Thymus (tissue), 11 donors: Measurements from ENCODE around the gene SCD5. TPM values are rescaled to one million over a fixed set of nuclear protein-coding genes. Genes with fewer than 3 reads are reported as not detected.

Experiments
- DNase-seq, 9 donors: peaks; one replicate each; pipeline ENCODE4 v3.0.0-alpha.2; 2013; ENCODE audit warnings: low spot score in 9 of 9, low read depth in 6 of 9, missing footprints in 1 of 9
- H3K27ac ChIP-seq, 2 donors: one replicate each; pipeline ENCODE4 v1.5.1; 2013; ENCODE audit warnings: control low read depth in 1 of 2, low read depth in 1 of 2, low read length in 1 of 2, mild to moderate bottlenecking in 1 of 2, moderate library complexity in 1 of 2
- H3K27me3 ChIP-seq, 2 donors: one replicate each; pipeline ENCODE4 v1.5.1; 2013; ENCODE audit warnings: low read length in 1 of 2; ENCODE audit not compliant: control insufficient read depth in 2 of 2, insufficient read depth in 1 of 2
- H3K36me3 ChIP-seq, 2 donors: one replicate each; pipeline ENCODE4 v1.5.1; 2013; ENCODE audit warnings: low read length in 1 of 2, mild to moderate bottlenecking in 1 of 2, moderate library complexity in 1 of 2; ENCODE audit not compliant: control insufficient read depth in 2 of 2, insufficient read depth in 2 of 2
- H3K4me1 ChIP-seq, 2 donors: one replicate each; pipeline ENCODE4 v1.5.1; 2013; ENCODE audit warnings: low read length in 2 of 2; ENCODE audit not compliant: control insufficient read depth in 2 of 2, insufficient read depth in 2 of 2
- H3K4me3 ChIP-seq, 2 donors: one replicate each; pipeline ENCODE4 v1.5.1; 2013; ENCODE audit warnings: low read length in 2 of 2, control low read depth in 1 of 2, mild to moderate bottlenecking in 1 of 2
- H3K9me3 ChIP-seq, 2 donors: one replicate each; pipeline ENCODE4 v1.5.1; 2013; ENCODE audit warnings: low read length in 1 of 2, mild to moderate bottlenecking in 1 of 2; ENCODE audit not compliant: control insufficient read depth in 2 of 2, insufficient read depth in 1 of 2
- WGBS: extraction: QIAGEN DNeasy Blood & Tissue Kit; methylation state at CpG from one replicate; pipeline ENCODE4 v1.1.7; 2013; 5-methylcytosine and 5-hydroxymethylcytosine counted together
- polyA plus RNA-seq: library from polyadenylated mRNA; stranded (reverse); fragments of 200-250 nt; gene quantifications from one replicate; pipeline ENCODE4 v1.2.3, GENCODE V29; 2013
- total RNA-seq: library from RNA; stranded (reverse); fragments of 120-200 nt; gene quantifications from one replicate; pipeline ENCODE4 v1.2.4, GENCODE V29; 2013
- donor health status: healthy.

SCD5 gene
- total and polyA plus RNA-seq, 2 donors: 6.5 to 20.1 TPM

DNA sequence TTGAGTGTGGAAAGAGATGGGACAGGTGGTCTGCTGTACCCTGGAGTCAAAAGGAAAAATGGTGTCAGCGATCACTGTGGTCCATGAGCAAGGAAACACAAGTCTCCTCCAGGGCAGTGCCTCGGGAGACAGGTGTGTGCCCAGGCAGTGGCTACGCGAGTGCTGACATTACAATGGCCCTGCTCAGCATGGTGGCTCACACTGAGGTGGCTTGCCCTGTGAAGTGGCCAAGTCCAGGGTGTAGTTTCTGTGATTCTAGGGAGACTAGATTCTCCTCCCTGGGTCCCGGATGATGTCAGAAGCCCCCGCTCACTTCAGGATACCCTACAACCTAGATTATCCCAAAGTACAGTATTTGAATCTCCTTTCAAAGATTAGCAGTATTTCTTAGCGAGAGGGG, 192.0 kb downstream of the SCD5 start:
- H3K9me3 ChIP-seq: no peaks in the 10 kb centered on the region
- DNase-seq: no peak
- H3K27ac ChIP-seq: no peak overlapping the region
- H3K36me3 ChIP-seq: no peaks in the 10 kb centered on the region
- H3K4me1 ChIP-seq: no peaks in the 10 kb centered on the region
- no peak overlapping the region for H3K4me3 ChIP-seq
- WGBS: 98% methylated on average over 7 of the region's 7 CpGs
- H3K27me3 ChIP-seq: no peaks in the 10 kb centered on the region

DNA sequence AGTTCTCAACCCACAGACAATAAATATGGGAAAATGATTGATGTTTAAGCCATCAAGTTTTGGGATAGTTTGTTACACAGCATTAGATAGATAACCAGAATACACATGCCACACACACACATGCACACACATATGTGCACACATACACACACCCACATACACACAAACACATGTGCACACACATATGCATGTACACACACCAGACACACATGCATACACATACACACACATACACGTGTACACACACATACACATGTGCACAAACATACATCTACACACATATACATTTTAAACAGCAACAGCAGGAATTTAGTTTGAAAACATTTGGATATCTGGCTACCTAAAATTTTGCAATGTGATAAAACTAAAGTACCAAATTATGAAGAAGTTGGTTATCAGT, 194.1 kb downstream of the SCD5 start:
- no peak overlapping the region for H3K4me3 ChIP-seq
- DNase-seq: no peak
- no peaks in the 10 kb centered on the region for H3K27me3 ChIP-seq
- 96% methylated on average over 1 of the region's 1 CpG for WGBS
- H3K4me1 ChIP-seq: no peaks in the 10 kb centered on the region
- no peaks in the 10 kb centered on the region for H3K9me3 ChIP-seq
- H3K27ac ChIP-seq: no peak overlapping the region
- H3K36me3 ChIP-seq: no peaks in the 10 kb centered on the region

DNA sequence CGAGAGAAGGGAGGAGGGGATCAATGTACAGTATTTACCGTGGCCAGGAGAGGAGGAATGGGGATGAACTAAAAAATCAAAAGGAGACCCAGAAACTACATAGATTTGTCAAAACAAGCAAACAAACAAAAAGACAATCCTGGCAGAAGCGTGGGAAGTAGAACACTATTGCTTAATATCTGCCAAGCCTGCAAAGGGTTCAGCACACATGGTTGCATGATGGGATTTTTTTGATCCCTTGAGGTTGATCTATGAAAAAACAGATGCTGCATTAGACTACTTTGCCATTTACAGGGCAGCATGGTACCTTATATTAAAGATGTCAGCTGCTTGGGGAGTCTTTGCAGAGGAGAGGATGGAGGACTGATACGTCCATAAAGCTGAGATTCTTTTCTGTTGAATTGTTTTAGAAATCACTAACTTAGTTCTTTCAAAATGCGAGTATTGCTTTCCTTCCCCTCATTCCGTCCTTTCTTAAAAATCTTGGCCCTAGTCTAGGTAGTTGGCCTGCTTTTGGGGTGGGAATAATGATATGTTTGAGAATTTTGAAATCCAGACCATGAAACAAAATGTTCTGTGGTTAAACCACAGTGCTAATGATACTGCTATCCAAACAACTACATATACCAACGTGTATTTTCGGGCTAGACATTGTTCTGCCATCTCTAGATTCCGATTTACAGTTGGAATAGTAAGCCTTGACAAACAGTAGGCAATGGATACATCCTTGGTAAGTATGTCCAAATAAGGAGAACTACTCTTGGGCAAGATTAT, 197.2 kb downstream of the SCD5 start:
- no peaks in the 10 kb centered on the region for H3K36me3 ChIP-seq
- WGBS: 96% methylated on average over 9 of the region's 9 CpGs
- H3K4me3 ChIP-seq: no peak overlapping the region
- DNase-seq: no peak
- H3K27me3 ChIP-seq: no peaks in the 10 kb centered on the region
- H3K9me3 ChIP-seq: no peaks in the 10 kb centered on the region
- no peak overlapping the region for H3K27ac ChIP-seq
- no peaks in the 10 kb centered on the region for H3K4me1 ChIP-seq

DNA sequence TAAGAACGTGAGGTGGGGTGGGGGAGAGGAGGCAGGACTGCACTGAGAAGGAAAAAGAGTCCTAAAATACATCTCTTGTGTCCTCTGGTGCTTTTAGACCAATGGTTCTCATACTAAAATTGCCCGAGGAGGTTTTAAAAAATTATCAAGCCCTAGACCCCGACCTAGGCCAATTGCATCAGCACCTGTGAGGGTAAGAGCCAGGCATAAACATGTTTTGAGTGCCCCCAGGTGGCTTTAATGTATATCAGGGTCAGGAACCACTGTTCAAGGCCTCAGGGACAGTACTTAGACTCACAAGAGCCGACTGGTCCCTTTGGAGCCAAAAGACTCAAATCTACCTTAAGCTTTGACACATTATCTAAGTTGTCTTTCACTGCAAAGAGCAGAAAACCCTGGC, 199.3 kb downstream of the SCD5 start:
- H3K27me3 ChIP-seq: no peaks in the 10 kb centered on the region
- no peak overlapping the region for H3K27ac ChIP-seq
- no peaks in the 10 kb centered on the region for H3K9me3 ChIP-seq
- no peaks in the 10 kb centered on the region for H3K4me1 ChIP-seq
- H3K36me3 ChIP-seq: no peaks in the 10 kb centered on the region
- DNase-seq: no peak
- no peak overlapping the region for H3K4me3 ChIP-seq
- WGBS: 90% methylated on average over 4 of the region's 4 CpGs

DNA sequence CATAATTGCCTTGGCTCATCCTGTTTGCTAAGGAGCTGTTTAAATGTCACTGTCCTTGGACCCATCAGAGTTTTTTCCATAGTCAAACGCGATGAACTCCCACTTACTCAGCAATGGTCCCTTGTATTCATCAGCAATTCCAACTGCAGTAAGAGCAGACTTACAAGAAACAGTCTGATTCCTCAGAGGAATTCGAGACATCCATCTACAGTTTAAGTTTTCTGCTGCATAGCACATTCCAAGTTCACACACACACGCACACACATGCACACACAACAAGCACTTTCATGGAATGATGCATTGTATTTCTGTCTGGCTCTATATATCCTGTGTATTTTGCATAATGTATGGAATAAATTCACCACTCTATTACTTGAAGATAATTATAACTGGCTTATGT, 204.1 kb downstream of the SCD5 start:
- no peak for DNase-seq
- no peaks in the 10 kb centered on the region for H3K36me3 ChIP-seq
- no peaks in the 10 kb centered on the region for H3K4me1 ChIP-seq
- no peak overlapping the region for H3K4me3 ChIP-seq
- no peaks in the 10 kb centered on the region for H3K9me3 ChIP-seq
- WGBS: 91% methylated on average over 4 of the region's 4 CpGs
- peaks cover 0 to 2% of the 10 kb centered on the region in 2 donors for H3K27me3 ChIP-seq
- H3K27ac ChIP-seq: no peak overlapping the region

DNA sequence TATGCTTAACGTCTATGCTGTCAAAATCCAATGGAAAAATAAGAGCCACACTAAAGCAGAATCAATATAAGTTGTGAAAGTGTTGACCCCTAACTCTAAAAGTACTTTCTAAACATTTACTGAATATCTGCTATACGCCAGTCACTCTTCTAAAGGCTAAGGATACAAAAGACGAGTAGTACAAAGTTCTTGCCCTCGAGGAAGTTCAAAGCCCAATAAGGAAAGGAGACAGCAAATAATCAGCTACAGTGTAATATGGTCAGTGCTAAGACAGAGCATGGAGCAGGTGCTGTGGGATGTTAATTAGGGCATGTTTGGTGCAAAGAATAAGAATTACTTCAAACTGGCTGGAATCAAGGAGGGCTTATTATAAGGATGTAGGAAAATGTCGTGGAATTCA, 205.2 kb downstream of the SCD5 start:
- WGBS: 89% methylated on average over 5 of the region's 5 CpGs
- no peak for DNase-seq

DNA sequence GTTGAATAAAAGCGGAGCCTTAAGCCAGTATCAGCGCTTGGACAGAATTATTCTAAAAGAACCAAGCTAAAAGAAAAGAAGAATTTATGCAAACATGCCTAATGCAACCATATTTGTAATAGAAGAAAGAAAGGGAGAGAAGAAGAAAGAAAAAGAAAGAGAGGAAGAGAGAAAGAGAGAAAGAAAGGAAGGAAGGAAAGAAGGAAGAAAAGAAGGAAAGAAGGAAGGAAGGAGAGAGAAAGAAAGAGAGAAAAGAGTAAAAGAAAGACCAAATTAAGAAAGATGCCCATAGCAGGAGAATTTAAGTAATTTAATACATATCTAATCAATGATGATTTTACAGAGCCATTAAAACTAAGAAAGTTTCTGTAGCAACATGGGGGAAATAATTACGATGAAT, 206.0 kb downstream of the SCD5 start:
- H3K27ac ChIP-seq: no peak overlapping the region
- no peak overlapping the region for H3K4me3 ChIP-seq
- peaks cover 0 to 2% of the 10 kb centered on the region in 2 donors for H3K27me3 ChIP-seq
- no peaks in the 10 kb centered on the region for H3K9me3 ChIP-seq
- no peaks in the 10 kb centered on the region for H3K4me1 ChIP-seq
- DNase-seq: no peak
- 82% methylated on average over 3 of the region's 3 CpGs for WGBS
- H3K36me3 ChIP-seq: no peaks in the 10 kb centered on the region

More for the DNA sequence above, 205.2 kb downstream of the SCD5 start:
- no peaks in the 10 kb centered on the region for H3K9me3 ChIP-seq
- no peaks in the 10 kb centered on the region for H3K4me1 ChIP-seq
- H3K27me3 ChIP-seq: peaks cover 0 to 2% of the 10 kb centered on the region in 2 donors
- no peak overlapping the region for H3K4me3 ChIP-seq
- no peaks in the 10 kb centered on the region for H3K36me3 ChIP-seq
- no peak overlapping the region for H3K27ac ChIP-seq

DNA sequence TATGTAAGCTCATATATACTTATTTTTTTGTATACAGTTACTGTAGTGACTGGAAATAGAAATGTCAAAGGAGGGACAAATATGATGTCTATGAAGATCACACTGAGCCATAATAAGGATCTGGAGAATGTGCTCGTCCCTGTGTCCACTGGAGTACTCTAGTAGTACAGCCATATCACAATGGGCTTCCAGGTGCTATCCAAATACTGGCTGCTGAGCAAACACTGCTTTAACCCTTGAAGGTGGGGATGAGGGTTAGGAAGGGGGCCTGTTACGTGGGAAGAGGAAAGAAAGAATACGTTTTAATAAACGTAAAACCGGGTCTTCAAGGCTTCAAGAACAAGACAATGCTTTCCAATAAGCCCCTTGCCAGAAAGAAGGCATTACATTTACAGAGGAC, 207.0 kb downstream of the SCD5 start:
- Histone ChIP-seq H3K36me3 (no peaks in the 10 kb centered on the region), H3K27me3 (peaks cover 0 to 2% of the 10 kb centered on the region in 2 donors), H3K4me1 (no peaks in the 10 kb centered on the region), H3K4me3 (no peak overlapping the region), H3K27ac (no peak overlapping the region), H3K9me3 (no peaks in the 10 kb centered on the region)
- no peak for DNase-seq
- WGBS: 92% methylated on average over 5 of the region's 5 CpGs

DNA sequence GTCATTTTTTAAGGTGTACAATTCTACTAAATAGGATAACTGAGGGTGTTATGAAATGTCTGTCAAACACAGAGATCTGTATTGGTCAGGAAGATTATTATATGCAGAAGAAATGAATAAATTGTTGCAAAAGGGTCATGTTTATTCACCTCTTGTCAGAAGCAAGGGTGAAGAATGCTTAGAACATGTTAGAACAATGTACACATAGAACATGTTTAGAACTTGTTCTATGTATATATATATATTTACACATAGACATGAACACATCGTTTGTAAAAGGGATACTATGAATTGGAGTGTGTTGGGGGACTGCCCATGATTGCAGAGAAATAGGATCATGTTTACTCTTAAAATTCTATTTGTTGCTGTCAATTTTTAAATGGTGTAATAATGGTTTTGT, 208.8 kb downstream of the SCD5 start:
- WGBS: 96% methylated on average over 1 of the region's 1 CpG
- no peak overlapping the region for H3K4me3 ChIP-seq
- H3K27me3 ChIP-seq: peaks cover 0 to 2% of the 10 kb centered on the region in 2 donors
- no peak overlapping the region for H3K27ac ChIP-seq
- no peaks in the 10 kb centered on the region for H3K9me3 ChIP-seq
- H3K36me3 ChIP-seq: no peaks in the 10 kb centered on the region
- no peak for DNase-seq
- H3K4me1 ChIP-seq: no peaks in the 10 kb centered on the region
